Measurements from ENCODE around the gene FBXO48.

DNA sequence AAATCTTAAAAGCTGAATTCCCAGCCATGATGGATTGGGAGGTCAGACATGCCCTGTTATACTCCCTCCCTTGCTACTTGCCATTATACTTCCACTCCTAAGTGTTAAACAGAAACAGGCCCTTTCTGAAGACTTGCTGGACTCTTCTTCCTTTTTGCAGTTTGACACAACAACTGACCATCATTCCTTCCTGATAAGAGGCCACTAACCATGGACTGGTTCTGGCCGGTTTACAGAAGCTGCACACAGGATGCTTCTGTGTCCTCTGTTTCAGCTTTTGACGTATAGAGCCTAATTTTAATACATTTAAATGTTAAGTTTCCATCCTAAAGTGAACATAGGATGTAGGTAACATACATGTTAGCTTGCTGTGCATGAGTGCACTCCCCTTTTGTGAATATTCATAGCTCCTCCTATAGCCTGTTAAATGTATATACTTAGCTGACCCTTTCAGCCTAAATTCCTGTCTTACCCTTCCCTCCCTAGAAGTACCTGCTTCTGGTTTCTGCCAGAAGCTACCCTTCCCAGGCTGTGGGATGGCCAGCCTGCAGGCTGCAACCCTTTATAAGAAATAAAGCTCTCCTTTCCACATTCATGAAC is 13.2 kb downstream of the FBXO48 start:
- TF ChIP-seq EZH2 (IDR thresholded peaks at IDR 0.05) (no peak), POLR2AphosphoS5 (IDR thresholded peaks at IDR 0.05; ENCODE audit: borderline replicate concordance, low read depth, low read length) (no peak), FOXP2 (optimal IDR thresholded peaks at IDR 0.05; ENCODE audit: control extremely low read depth, extremely low read length, insufficient read depth) (no peak)
